H9 (cell line): ENCODE results near the gene ANKRD44. TPM values are rescaled to one million over a fixed set of nuclear protein-coding genes. Genes with fewer than 3 reads are reported as not detected.

Experiments
- DNase-seq: peaks from one replicate; pipeline ENCODE4 v3.0.0-alpha.2; 2017
- H2AFZ ChIP-seq: one replicate; pipeline ENCODE4 v1.6.1; 2013; ENCODE audit warnings: mild to moderate bottlenecking, low read length, control low read depth, moderate library complexity
- H2AK5ac ChIP-seq: 2 replicates; pipeline ENCODE4 v1.6.1; 2013; ENCODE audit warnings: low read length, control low read depth, mixed read lengths; ENCODE audit not compliant: insufficient read length
- H2BK120ac ChIP-seq: one replicate; pipeline ENCODE4 v1.6.1; 2013; ENCODE audit warnings: low read depth, mild to moderate bottlenecking, low read length, control low read depth, inconsistent platforms; ENCODE audit not compliant: poor library complexity, severe bottlenecking
- H2BK12ac ChIP-seq: 2 replicates; pipeline ENCODE4 v1.6.1; 2013; ENCODE audit warnings: low read length, control low read depth, mixed read lengths, low read depth; ENCODE audit not compliant: insufficient read length
- H2BK15ac ChIP-seq: 2 replicates; pipeline ENCODE4 v1.6.1; 2013; ENCODE audit warnings: low read depth, low read length, control low read depth
- H2BK20ac ChIP-seq: one replicate; pipeline ENCODE4 v1.6.1; 2013; ENCODE audit warnings: low read depth, mild to moderate bottlenecking, low read length, control low read depth, inconsistent platforms; ENCODE audit not compliant: poor library complexity, severe bottlenecking
- H2BK5ac ChIP-seq: 2 replicates; pipeline ENCODE4 v1.6.1; 2013; ENCODE audit warnings: low read length, control low read depth, mixed read lengths; ENCODE audit not compliant: insufficient read length
- H3K14ac ChIP-seq: 2 replicates; pipeline ENCODE4 v1.6.1; 2013; ENCODE audit warnings: low read length, control low read depth; ENCODE audit not compliant: insufficient read depth
- H3K18ac ChIP-seq: 2 replicates; pipeline ENCODE4 v1.6.1; 2013; ENCODE audit warnings: low read depth, mild to moderate bottlenecking, mixed read lengths, low read length, control low read depth; ENCODE audit not compliant: insufficient read length
- H3K23ac ChIP-seq: 2 replicates; pipeline ENCODE4 v1.6.1; 2013; ENCODE audit warnings: low read length, control low read depth, mixed read lengths, low read depth; ENCODE audit not compliant: insufficient read length
- H3K23me2 ChIP-seq: 2 replicates; pipeline ENCODE4 v1.6.1; 2013; ENCODE audit warnings: low read depth, mild to moderate bottlenecking, mixed read lengths, low read length, control low read depth; ENCODE audit not compliant: insufficient read length, poor library complexity, severe bottlenecking
- H3K27ac ChIP-seq: 2 replicates; pipeline ENCODE4 v1.5.1; 2013; ENCODE audit warnings: low read length, control low read depth, mixed read lengths, low read depth; ENCODE audit not compliant: insufficient read length
- H3K27me3 ChIP-seq: 2 replicates; pipeline ENCODE4 v1.6.1; 2013; ENCODE audit warnings: low read length, control low read depth, inconsistent platforms; ENCODE audit not compliant: insufficient read depth
- H3K4ac ChIP-seq: 2 replicates; pipeline ENCODE4 v1.6.1; 2013; ENCODE audit warnings: low read depth, mild to moderate bottlenecking, control low read depth, inconsistent platforms, low read length, moderate library complexity
- H3K4me1 ChIP-seq: 2 replicates; pipeline ENCODE4 v1.6.1; 2013; ENCODE audit warnings: low read length, control low read depth, inconsistent platforms; ENCODE audit not compliant: insufficient read depth
- H3K4me2 ChIP-seq: 2 replicates; pipeline ENCODE4 v1.6.1; 2013; ENCODE audit warnings: low read length, control low read depth, mixed read lengths; ENCODE audit not compliant: insufficient read length, insufficient read depth
- H3K56ac ChIP-seq: 2 replicates; pipeline ENCODE4 v1.6.1; 2013; ENCODE audit warnings: low read depth, mild to moderate bottlenecking, mixed read lengths, low read length, control low read depth; ENCODE audit not compliant: insufficient read length
- H3K79me1 ChIP-seq: 2 replicates; pipeline ENCODE4 v1.6.1; 2013; ENCODE audit warnings: low read depth, mild to moderate bottlenecking, moderate library complexity, low read length, control low read depth, inconsistent platforms; ENCODE audit not compliant: insufficient read depth, poor library complexity, severe bottlenecking
- H3K79me2 ChIP-seq: 2 replicates; pipeline ENCODE4 v1.6.1; 2013; ENCODE audit warnings: low read length, control low read depth, inconsistent platforms; ENCODE audit not compliant: insufficient read depth
- H3K9ac ChIP-seq: 2 replicates; pipeline ENCODE4 v1.6.1; 2013; ENCODE audit warnings: low read length, control low read depth, mixed read lengths; ENCODE audit not compliant: insufficient read length; ENCODE audit errors: extremely low read depth
- H3K9me3 ChIP-seq: one replicate; pipeline ENCODE4 v1.6.1; 2013; ENCODE audit warnings: low read depth, low read length, inconsistent platforms; ENCODE audit not compliant: control insufficient read depth
- H3T11ph ChIP-seq: one replicate; pipeline ENCODE4 v1.6.1; 2013; ENCODE audit warnings: mild to moderate bottlenecking, low read length, control low read depth, inconsistent platforms
- H4K20me1 ChIP-seq: one replicate; pipeline ENCODE4 v1.6.1; 2013; ENCODE audit not compliant: control insufficient read depth, insufficient read length, insufficient read depth
- H4K5ac ChIP-seq: 2 replicates; pipeline ENCODE4 v1.6.1; 2013; ENCODE audit warnings: low read depth, mild to moderate bottlenecking, mixed read lengths, low read length, control low read depth; ENCODE audit not compliant: insufficient read length
- H4K8ac ChIP-seq: replicated peaks from 2 replicates; pipeline ENCODE4 v1.6.1; 2013; ENCODE audit warnings: low read length, control low read depth, mixed read lengths, low read depth; ENCODE audit not compliant: insufficient read length
- H4K91ac ChIP-seq: 2 replicates; pipeline ENCODE4 v1.6.1; 2013; ENCODE audit warnings: low read depth, mild to moderate bottlenecking, moderate library complexity, mixed read lengths, low read length, control low read depth; ENCODE audit not compliant: insufficient read length
- H3K27ac Mint-ChIP-seq, 3 experiments: 2 replicates in 2 of 3; 3 replicates in 1 of 3; pipeline ENCODE4 v1.8.0; 2020 to 2021; ENCODE audit warnings: mixed read lengths in 3 of 3, mild to moderate bottlenecking in 1 of 3, moderate library complexity in 1 of 3
- H3K27me3 Mint-ChIP-seq: 2 replicates; pipeline ENCODE4 v1.8.0; 2021; ENCODE audit warnings: low read depth, mild to moderate bottlenecking, moderate library complexity, mixed read lengths
- H3K36me3 Mint-ChIP-seq, 3 experiments: 2 replicates in 2 of 3; 3 replicates in 1 of 3; pipeline ENCODE4 v1.8.0; 2020 to 2021; ENCODE audit warnings: low read depth in 3 of 3, mixed read lengths in 3 of 3; ENCODE audit not compliant: insufficient read depth in 1 of 3
- H3K4me1 Mint-ChIP-seq, 2 experiments: 2 replicates each; pipeline ENCODE4 v1.8.0; 2020; ENCODE audit warnings: mixed read lengths in 2 of 2
- H3K4me3 Mint-ChIP-seq, 2 experiments: 2 replicates in 1 of 2; 3 replicates in 1 of 2; pipeline ENCODE4 v1.8.0; 2020 to 2021; ENCODE audit warnings: mild to moderate bottlenecking in 2 of 2, mixed read lengths in 2 of 2, moderate library complexity in 1 of 2
- H3K9me3 Mint-ChIP-seq, 2 experiments: 2 replicates in 1 of 2; 3 replicates in 1 of 2; pipeline ENCODE4 v1.8.0; 2020; ENCODE audit warnings: mild to moderate bottlenecking in 2 of 2, mixed read lengths in 2 of 2, moderate library complexity in 1 of 2
- CTCF ChIP-seq: fragments of 200-600 bp; sonication (generic); conservative IDR thresholded peaks from 3 replicates; pipeline ENCODE4 v1.8.0; 2021; ENCODE audit warnings: antibody characterized with exemption, mild to moderate bottlenecking
- WGBS: extraction: QIAGEN DNeasy Blood & Tissue Kit; methylation state at CpG from one replicate; pipeline ENCODE4 v1.1.7; 2013; ENCODE audit warnings: missing lambda C conversion rate, low lambda C conversion rate, mixed read lengths; ENCODE audit not compliant: insufficient read length; ENCODE audit errors: extremely low coverage; 5-methylcytosine and 5-hydroxymethylcytosine counted together
- total RNA-seq: library from RNA; stranded (reverse); gene quantifications from 2 replicates; pipeline ENCODE4 v1.2.1, GENCODE V29; 2021

ANKRD44 gene
- total RNA-seq, 1 experiment from 2014 or later: 1.9 TPM

- Histone ChIP-seq H2BK12ac (no peak overlapping the region), H3K23ac (no peak overlapping the region), H3K56ac (no peak overlapping the region), H3K14ac (no peak overlapping the region), H3K4ac (no peak overlapping the region), H2BK20ac (no peak overlapping the region), H3K79me1 (no peaks in the 10 kb centered on the region), H3K27me3 (no peaks in the 10 kb centered on the region; the same call in 1 of the 2 replicates), H2AFZ (no peak overlapping the region), H3K18ac (no peak overlapping the region), H3K9me3 (no peaks in the 10 kb centered on the region), H2BK5ac (no peak overlapping the region), H3K27ac (no peak overlapping the region), H3K9ac (no peak overlapping the region), H4K5ac (no peak overlapping the region), H3K4me2 (no peak overlapping the region), H4K8ac (no peak overlapping the region), H2BK15ac (no peak overlapping the region), H3K23me2 (no peaks in the 10 kb centered on the region), H3K4me1 (no peaks in the 10 kb centered on the region), H2AK5ac (no peak overlapping the region), H3T11ph (no peak overlapping the region), H4K20me1 (no peaks in the 10 kb centered on the region), H2BK120ac (no peak overlapping the region), H3K79me2 (no peaks in the 10 kb centered on the region), H4K91ac (no peak overlapping the region)
- Mint-ChIP-seq H3K4me1 (peaks cover 0 to 3% of the 10 kb centered on the region in 2 experiments; a peak in 2 of 4 replicates), H3K9me3 (peaks cover 2 to 3% of the 10 kb centered on the region in 2 experiments; a peak in 3 of 5 replicates), H3K27me3 (no peaks in the 10 kb centered on the region; the same call in 1 of the 2 replicates), H3K27ac (no peak overlapping the region), H3K36me3 (no peaks in the 10 kb centered on the region; a peak in 1 of 7 replicates), H3K4me3 (no peak overlapping the region)
- WGBS: no CpG with 5 or more reads among the region's 7 CpGs
- TF ChIP-seq CTCF: no peak
- DNase-seq: no peak
Observed at GRCh38 chr2:197158591-197159550, 151.7 kb downstream of the ANKRD44 start.
